Hepatocyte (in vitro differentiated cells): ENCODE measurements around the gene APOBEC2. TPM values are rescaled to one million over a fixed set of nuclear protein-coding genes. Genes with fewer than 3 reads are reported as not detected.
A peak's percentile ranks its signal among the peaks of the same experiment; 100 is the strongest.
"Not testable (repeated sequence)": the region's sequence is repeated elsewhere in the genome, so short reads cannot be mapped to it uniquely, and the experiment has no call there.

Source experiments
- DNase-seq: peaks from one replicate; pipeline ENCODE4 v3.0.0-alpha.2; 2016; ENCODE audit warnings: low spot score
- H2AFZ ChIP-seq: fragments of 200-600 bp; sonication (generic); 2 replicates; pipeline ENCODE4 v1.6.0; 2016; ENCODE audit warnings: antibody characterized with exemption, mild to moderate bottlenecking
- H3K27ac ChIP-seq: fragments of 200-600 bp; sonication (generic); 2 replicates; pipeline ENCODE4 v1.5.1; 2016; ENCODE audit warnings: mild to moderate bottlenecking
- H3K27me3 ChIP-seq: fragments of 200-600 bp; sonication (generic); 2 replicates; pipeline ENCODE4 v1.6.1; 2016
- H3K36me3 ChIP-seq: fragments of 200-600 bp; sonication (generic); replicated peaks from 2 replicates; pipeline ENCODE4 v1.5.1; 2016; ENCODE audit warnings: low read depth; ENCODE audit not compliant: insufficient read depth
- H3K4me1 ChIP-seq: fragments of 200-600 bp; sonication (generic); 2 replicates; pipeline ENCODE4 v1.5.1; 2016; ENCODE audit warnings: mild to moderate bottlenecking, moderate library complexity; ENCODE audit not compliant: insufficient read depth
- H3K4me2 ChIP-seq: fragments of 200-600 bp; sonication (generic); 2 replicates; pipeline ENCODE4 v1.6.0; 2016
- H3K4me3 ChIP-seq: fragments of 200-600 bp; sonication (generic); 2 replicates; pipeline ENCODE4 v1.5.1; 2016; ENCODE audit warnings: mild to moderate bottlenecking
- H3K79me2 ChIP-seq: fragments of 200-600 bp; sonication (generic); 2 replicates; pipeline ENCODE4 v1.6.0; 2017; ENCODE audit warnings: mild to moderate bottlenecking
- H3K9me2 ChIP-seq: fragments of 200-600 bp; sonication (generic); replicated peaks from 2 replicates; pipeline ENCODE4 v1.6.0; 2017; ENCODE audit warnings: mild to moderate bottlenecking; ENCODE audit not compliant: insufficient read depth
- H3K9me3 ChIP-seq: fragments of 200-600 bp; sonication (generic); 2 replicates; pipeline ENCODE4 v1.5.1; 2016; ENCODE audit warnings: low read depth, mild to moderate bottlenecking
- H4K20me1 ChIP-seq: fragments of 200-600 bp; sonication (generic); 2 replicates; pipeline ENCODE4 v1.6.0; 2016; ENCODE audit warnings: mild to moderate bottlenecking; ENCODE audit not compliant: insufficient read depth, poor library complexity, severe bottlenecking
- CTCF ChIP-seq: fragments of 200-600 bp; sonication (generic); IDR thresholded peaks from 2 replicates; pipeline ENCODE4 v1.5.1; 2016; ENCODE audit warnings: antibody characterized with exemption, mild to moderate bottlenecking; ENCODE audit not compliant: poor library complexity
- EZH2 ChIP-seq: fragments of 200-600 bp; sonication (generic); IDR thresholded peaks from 2 replicates; pipeline ENCODE4 v1.6.1; 2016; ENCODE audit warnings: antibody characterized with exemption, mild to moderate bottlenecking, borderline replicate concordance
- EZH2phosphoT487 ChIP-seq: fragments of 200-600 bp; sonication (generic); IDR thresholded peaks from one replicate; pipeline ENCODE4 v1.6.1; 2018; ENCODE audit warnings: antibody characterized with exemption, mild to moderate bottlenecking, low read depth, moderate library complexity; ENCODE audit not compliant: unreplicated experiment, severe bottlenecking
- WGBS: methylation state at CpG from one replicate; pipeline ENCODE4 v1.1.6; 2016; ENCODE audit warnings: low lambda C conversion rate; ENCODE audit errors: missing lambda C conversion rate; 5-methylcytosine and 5-hydroxymethylcytosine counted together
- polyA plus RNA-seq: library from polyadenylated mRNA; unstranded; fragments of >200 nt; fragmentation: Nextera tagmentation; extraction: Ambion mirVana; gene quantifications from 2 replicates; pipeline ENCODE4 v1.2.1, GENCODE V29; 2016
- total RNA-seq: library from RNA; depleted of rRNA; stranded (reverse); fragments of >200 nt; gene quantifications from 2 replicates; pipeline ENCODE4 v1.2.3, GENCODE V29; 2014

Gene APOBEC2
- total RNA-seq (2.9 and 3.1 TPM in 2 replicates), polyA plus RNA-seq (2.8 and 4.3 TPM in 2 replicates)

- no peak for DNase-seq
These were observed at the start of gene APOBEC2 for GRCh38 chr6:41053041-41053440. TSS of gene APOBEC2 (plus strand) at chr6:41053202. CDS start at chr6:41053348, 146 bp downstream.

GRCh38 chr6:41006217-41006616 lies 46.8 kb upstream of the APOBEC2 start:
- TF ChIP-seq CTCF: peak; percentile 60

More at GRCh38 chr6:41053041-41053440, at the start of gene APOBEC2:
- H2AFZ ChIP-seq: no peak within 1 kb of the TSS
- H3K79me2 ChIP-seq: no peaks in the 10 kb centered on the region
- no peaks in the 10 kb centered on the region for H3K9me3 ChIP-seq
- no peaks in the 10 kb centered on the region for H3K9me2 ChIP-seq
- H3K4me1 ChIP-seq: peaks cover 73% of the 10 kb centered on the region
- H3K4me2 ChIP-seq: no peak within 1 kb of the TSS
- peak within 1 kb of the TSS; percentile 95 for H3K27ac ChIP-seq
- H3K36me3 ChIP-seq: no peaks in the 10 kb centered on the region
- H3K4me3 ChIP-seq: no peak within 1 kb of the TSS
- 56% methylated on average over 5 of the region's 5 CpGs for WGBS
- no peaks in the 10 kb centered on the region for H4K20me1 ChIP-seq
- TF ChIP-seq CTCF (no peak), EZH2phosphoT487 (no peak), EZH2 (no peak)
- no peaks in the 10 kb centered on the region for H3K27me3 ChIP-seq

GRCh38 chr6:41006980-41007379 lies 46.0 kb upstream of the APOBEC2 start:
- not testable (repeated sequence) for H3K9me2 ChIP-seq, H3K27me3 ChIP-seq, H3K9me3 ChIP-seq, DNase-seq, H3K27ac ChIP-seq, H3K79me2 ChIP-seq, H3K36me3 ChIP-seq, H2AFZ ChIP-seq, H3K4me1 ChIP-seq, H3K4me3 ChIP-seq, H4K20me1 ChIP-seq, H3K4me2 ChIP-seq
- WGBS: 94% methylated on average over 4 of the region's 4 CpGs

More at GRCh38 chr6:41006217-41006616, 46.8 kb upstream of the APOBEC2 start:
- WGBS: 12% methylated on average over 7 of the region's 7 CpGs
- not testable (repeated sequence) for H3K36me3 ChIP-seq, H3K9me3 ChIP-seq, H2AFZ ChIP-seq, H3K27ac ChIP-seq, H3K27me3 ChIP-seq, H3K4me1 ChIP-seq, H3K4me3 ChIP-seq, H4K20me1 ChIP-seq, H3K79me2 ChIP-seq, H3K4me2 ChIP-seq, H3K9me2 ChIP-seq
- DNase-seq: peak; percentile 69

GRCh38 chr6:41008011-41008410 lies 45.0 kb upstream of the APOBEC2 start:
- Histone ChIP-seq H3K9me3 (no peaks in the 10 kb centered on the region), H3K27me3 (no peaks in the 10 kb centered on the region), H3K4me1 (no peaks in the 10 kb centered on the region), H2AFZ (no peak overlapping the region), H3K79me2 (no peaks in the 10 kb centered on the region), H4K20me1 (no peaks in the 10 kb centered on the region), H3K27ac (no peak overlapping the region), H3K36me3 (no peaks in the 10 kb centered on the region), H3K9me2 (no peaks in the 10 kb centered on the region), H3K4me3 (no peak overlapping the region), H3K4me2 (no peak overlapping the region)
- 73% methylated on average over 3 of the region's 3 CpGs for WGBS
- DNase-seq: no peak
- TF ChIP-seq EZH2 (no peak), CTCF (no peak), EZH2phosphoT487 (no peak)
